ENCODE data around the gene MMD2. TPM values are rescaled to one million over a fixed set of nuclear protein-coding genes. Genes with fewer than 3 reads are reported as not detected.

MMD2 gene
- polyA plus RNA-seq, 1 donor from 2014 or later, result 0.40 TPM

DNA sequence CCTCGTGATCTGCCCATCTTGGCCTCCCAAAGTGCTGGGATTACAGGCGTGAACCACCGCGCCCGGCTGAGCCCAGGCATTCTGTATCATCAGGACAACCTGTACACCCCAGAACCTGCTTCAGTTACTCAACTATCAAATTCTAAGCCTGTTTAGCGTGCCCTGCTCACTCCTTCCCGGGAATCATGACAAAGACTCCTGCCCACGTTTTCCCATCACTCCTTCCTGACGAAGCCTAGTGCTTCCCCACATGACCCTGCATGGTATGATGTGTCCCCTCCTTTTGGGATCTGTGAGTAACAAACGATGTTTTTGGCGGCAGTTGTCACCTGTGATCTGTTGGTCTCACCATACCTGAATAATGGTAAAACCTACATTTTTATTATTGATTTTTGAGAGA lies 63.2 kb downstream of the MMD2 start:
- H2AFZ ChIP-seq (ENCODE audit: low read depth, low read length), result no peak overlapping the region
- H4K20me1 ChIP-seq (ENCODE audit: insufficient read depth), result no peaks in the 10 kb centered on the region
- H3K9me2 ChIP-seq (ENCODE audit: insufficient read depth, low read length), result no peaks in the 10 kb centered on the region
- H3K36me3 ChIP-seq (ENCODE audit: insufficient read depth, low read length), result no peaks in the 10 kb centered on the region
- TF ChIP-seq MXI1 (conservative IDR thresholded peaks at IDR 0.05; ENCODE audit: poor library complexity, severe bottlenecking) (no peak), TAF1 (IDR thresholded peaks at IDR 0.05; ENCODE audit: low read depth) (no peak), RAD21 (conservative IDR thresholded peaks at IDR 0.05) (no peak), EZH2 (IDR thresholded peaks at IDR 0.05; ENCODE audit: borderline replicate concordance, insufficient read depth, low read length, poor library complexity, severe bottlenecking) (no peak), POLR2AphosphoS5 (IDR thresholded peaks at IDR 0.05) (no peak), EP300 (conservative IDR thresholded peaks at IDR 0.05; ENCODE audit: poor library complexity, severe bottlenecking) (no peak), SMC3 (conservative IDR thresholded peaks at IDR 0.05; ENCODE audit: poor library complexity) (no peak)
- TF ChIP-seq, protein P1, sequence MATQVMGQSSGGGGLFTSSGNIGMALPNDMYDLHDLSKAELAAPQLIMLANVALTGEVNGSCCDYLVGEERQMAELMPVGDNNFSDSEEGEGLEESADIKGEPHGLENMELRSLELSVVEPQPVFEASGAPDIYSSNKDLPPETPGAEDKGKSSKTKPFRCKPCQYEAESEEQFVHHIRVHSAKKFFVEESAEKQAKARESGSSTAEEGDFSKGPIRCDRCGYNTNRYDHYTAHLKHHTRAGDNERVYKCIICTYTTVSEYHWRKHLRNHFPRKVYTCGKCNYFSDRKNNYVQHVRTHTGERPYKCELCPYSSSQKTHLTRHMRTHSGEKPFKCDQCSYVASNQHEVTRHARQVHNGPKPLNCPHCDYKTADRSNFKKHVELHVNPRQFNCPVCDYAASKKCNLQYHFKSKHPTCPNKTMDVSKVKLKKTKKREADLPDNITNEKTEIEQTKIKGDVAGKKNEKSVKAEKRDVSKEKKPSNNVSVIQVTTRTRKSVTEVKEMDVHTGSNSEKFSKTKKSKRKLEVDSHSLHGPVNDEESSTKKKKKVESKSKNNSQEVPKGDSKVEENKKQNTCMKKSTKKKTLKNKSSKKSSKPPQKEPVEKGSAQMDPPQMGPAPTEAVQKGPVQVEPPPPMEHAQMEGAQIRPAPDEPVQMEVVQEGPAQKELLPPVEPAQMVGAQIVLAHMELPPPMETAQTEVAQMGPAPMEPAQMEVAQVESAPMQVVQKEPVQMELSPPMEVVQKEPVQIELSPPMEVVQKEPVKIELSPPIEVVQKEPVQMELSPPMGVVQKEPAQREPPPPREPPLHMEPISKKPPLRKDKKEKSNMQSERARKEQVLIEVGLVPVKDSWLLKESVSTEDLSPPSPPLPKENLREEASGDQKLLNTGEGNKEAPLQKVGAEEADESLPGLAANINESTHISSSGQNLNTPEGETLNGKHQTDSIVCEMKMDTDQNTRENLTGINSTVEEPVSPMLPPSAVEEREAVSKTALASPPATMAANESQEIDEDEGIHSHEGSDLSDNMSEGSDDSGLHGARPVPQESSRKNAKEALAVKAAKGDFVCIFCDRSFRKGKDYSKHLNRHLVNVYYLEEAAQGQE (IDR thresholded peaks at IDR 0.05; ENCODE audit: borderline replicate concordance), result no peak
- TF ChIP-seq, protein P2, sequence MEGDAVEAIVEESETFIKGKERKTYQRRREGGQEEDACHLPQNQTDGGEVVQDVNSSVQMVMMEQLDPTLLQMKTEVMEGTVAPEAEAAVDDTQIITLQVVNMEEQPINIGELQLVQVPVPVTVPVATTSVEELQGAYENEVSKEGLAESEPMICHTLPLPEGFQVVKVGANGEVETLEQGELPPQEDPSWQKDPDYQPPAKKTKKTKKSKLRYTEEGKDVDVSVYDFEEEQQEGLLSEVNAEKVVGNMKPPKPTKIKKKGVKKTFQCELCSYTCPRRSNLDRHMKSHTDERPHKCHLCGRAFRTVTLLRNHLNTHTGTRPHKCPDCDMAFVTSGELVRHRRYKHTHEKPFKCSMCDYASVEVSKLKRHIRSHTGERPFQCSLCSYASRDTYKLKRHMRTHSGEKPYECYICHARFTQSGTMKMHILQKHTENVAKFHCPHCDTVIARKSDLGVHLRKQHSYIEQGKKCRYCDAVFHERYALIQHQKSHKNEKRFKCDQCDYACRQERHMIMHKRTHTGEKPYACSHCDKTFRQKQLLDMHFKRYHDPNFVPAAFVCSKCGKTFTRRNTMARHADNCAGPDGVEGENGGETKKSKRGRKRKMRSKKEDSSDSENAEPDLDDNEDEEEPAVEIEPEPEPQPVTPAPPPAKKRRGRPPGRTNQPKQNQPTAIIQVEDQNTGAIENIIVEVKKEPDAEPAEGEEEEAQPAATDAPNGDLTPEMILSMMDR (IDR thresholded peaks at IDR 0.05; ENCODE audit: poor library complexity, severe bottlenecking), result no peak
- H3F3A ChIP-seq (ENCODE audit: insufficient read depth, low read length, poor library complexity, severe bottlenecking), result no peaks in the 10 kb centered on the region
- no peak overlapping the region for H3K4me3 ChIP-seq (ENCODE audit: low read length)
- no peak overlapping the region for H3K9ac ChIP-seq (ENCODE audit: low read length)
- H3K79me2 ChIP-seq (replicated peaks; ENCODE audit: insufficient read depth, low read length), result no peaks in the 10 kb centered on the region
- no peaks in the 10 kb centered on the region for H3K27me3 ChIP-seq (ENCODE audit: insufficient read depth, low read depth, low read length)
- H3K9me3 ChIP-seq (ENCODE audit: low read length), result no peaks in the 10 kb centered on the region
- H3K4me2 ChIP-seq (ENCODE audit: low read length), result no peak overlapping the region
- no peak overlapping the region for H3K27ac ChIP-seq (ENCODE audit: low read length)

DNA sequence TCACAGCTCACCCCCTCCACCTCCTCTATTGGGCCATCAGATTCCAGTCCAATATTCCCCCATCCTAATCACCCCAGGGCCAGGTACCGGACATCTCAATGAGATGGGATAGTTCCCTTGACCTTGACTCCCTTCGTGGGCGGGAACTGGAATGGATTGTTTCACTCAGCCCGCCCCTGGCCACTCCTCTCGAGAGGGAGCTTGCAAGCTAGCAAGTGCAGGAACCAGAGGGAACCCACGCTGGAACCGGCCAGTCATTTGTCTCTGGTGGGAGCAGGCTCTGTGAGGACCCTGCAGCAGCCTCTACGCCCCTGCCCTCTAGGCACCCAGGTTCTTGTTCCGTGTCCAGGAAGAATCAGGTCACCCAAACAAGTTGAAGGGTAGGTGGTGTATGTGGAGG lies 64.5 kb downstream of the MMD2 start:
- H2AFZ ChIP-seq (ENCODE audit: low read depth, low read length), result no peak overlapping the region
- TF ChIP-seq, protein P2 (IDR thresholded peaks at IDR 0.05; ENCODE audit: poor library complexity, severe bottlenecking), result no peak
- TF ChIP-seq TAF1 (IDR thresholded peaks at IDR 0.05; ENCODE audit: low read depth) (no peak), SMC3 (conservative IDR thresholded peaks at IDR 0.05; ENCODE audit: poor library complexity) (no peak), EZH2 (IDR thresholded peaks at IDR 0.05; ENCODE audit: borderline replicate concordance, insufficient read depth, low read length, poor library complexity, severe bottlenecking) (no peak), RAD21 (conservative IDR thresholded peaks at IDR 0.05) (no peak), MXI1 (conservative IDR thresholded peaks at IDR 0.05; ENCODE audit: poor library complexity, severe bottlenecking) (no peak), EP300 (conservative IDR thresholded peaks at IDR 0.05; ENCODE audit: poor library complexity, severe bottlenecking) (no peak), POLR2AphosphoS5 (IDR thresholded peaks at IDR 0.05) (no peak)
- TF ChIP-seq, protein P1 (IDR thresholded peaks at IDR 0.05; ENCODE audit: borderline replicate concordance), result no peak

More for the DNA sequence above, 64.5 kb downstream of the MMD2 start:
- Histone ChIP-seq H3K9me3 (ENCODE audit: low read length) (no peaks in the 10 kb centered on the region), H3K4me3 (ENCODE audit: low read length) (no peak overlapping the region), H3K27me3 (ENCODE audit: insufficient read depth, low read depth, low read length) (no peaks in the 10 kb centered on the region), H3K4me2 (ENCODE audit: low read length) (no peak overlapping the region), H3K27ac (ENCODE audit: low read length) (no peak overlapping the region), H3K36me3 (ENCODE audit: insufficient read depth, low read length) (no peaks in the 10 kb centered on the region), H3K9me2 (ENCODE audit: insufficient read depth, low read length) (no peaks in the 10 kb centered on the region), H4K20me1 (ENCODE audit: insufficient read depth) (no peaks in the 10 kb centered on the region), H3F3A (ENCODE audit: insufficient read depth, low read length, poor library complexity, severe bottlenecking) (no peaks in the 10 kb centered on the region), H3K9ac (ENCODE audit: low read length) (no peak overlapping the region), H3K79me2 (replicated peaks; ENCODE audit: insufficient read depth, low read length) (no peaks in the 10 kb centered on the region)

All from neural cell (in vitro differentiated cells).